Measurements from ENCODE around the gene ZNF573. TPM values are rescaled to one million over a fixed set of nuclear protein-coding genes. Genes with fewer than 3 reads are reported as not detected.
"Not testable (repeated sequence)": the region's sequence is repeated elsewhere in the genome, so short reads cannot be mapped to it uniquely, and the experiment has no call there.

Gene ZNF573
- total RNA-seq, 1 donor from 2014 or later, result 9.7 TPM

- Mint-ChIP-seq H3K9me3 (ENCODE audit: low read depth) (peaks cover 67% of the 10 kb centered on the region), H3K36me3 (ENCODE audit: low read depth) (peaks cover 26% of the 10 kb centered on the region), H3K4me1 (ENCODE audit: low read depth) (no peaks in the 10 kb centered on the region)
Measured at GRCh38 chr19:37803249-37803840, 24.0 kb upstream of the ZNF573 start.

GRCh38 chr19:37790244-37790925, 11.0 kb upstream of the ZNF573 start:
- no peak overlapping the region for H3K27ac Mint-ChIP-seq (ENCODE audit: unreplicated experiment)
- no peak for DNase-seq (ENCODE audit: low spot score)
- TF ChIP-seq CTCF (IDR thresholded peaks at IDR 0.05), result no peak
- no peaks in the 10 kb centered on the region for H3K27me3 Mint-ChIP-seq (ENCODE audit: low read depth)
- peaks cover 62% of the 10 kb centered on the region for H3K9me3 Mint-ChIP-seq (ENCODE audit: low read depth)
- H3K4me3 Mint-ChIP-seq (ENCODE audit: unreplicated experiment), result no peak overlapping the region
- H3K36me3 Mint-ChIP-seq (ENCODE audit: low read depth), result peaks cover 22% of the 10 kb centered on the region
- H3K4me1 Mint-ChIP-seq (ENCODE audit: low read depth), result no peaks in the 10 kb centered on the region

More at GRCh38 chr19:37803249-37803840, 24.0 kb upstream of the ZNF573 start:
- Mint-ChIP-seq H3K27ac (ENCODE audit: unreplicated experiment) (no peak overlapping the region), H3K4me3 (ENCODE audit: unreplicated experiment) (no peak overlapping the region), H3K27me3 (ENCODE audit: low read depth) (no peaks in the 10 kb centered on the region)
- TF ChIP-seq CTCF (IDR thresholded peaks at IDR 0.05), result no peak
- DNase-seq (ENCODE audit: low spot score), result no peak

GRCh38 chr19:37778613-37779126, 716 bp downstream of the ZNF573 start:
- DNase-seq (ENCODE audit: low spot score), result no peak
- peaks cover 29% of the 10 kb centered on the region for H3K9me3 Mint-ChIP-seq (ENCODE audit: low read depth)

GRCh38 chr19:37770985-37771384, 8.4 kb downstream of the ZNF573 start:
- no peak for DNase-seq (ENCODE audit: low spot score)
- Mint-ChIP-seq H3K27me3 (ENCODE audit: low read depth) (no peaks in the 10 kb centered on the region), H3K27ac (ENCODE audit: unreplicated experiment) (no peak overlapping the region), H3K36me3 (ENCODE audit: low read depth) (peaks cover 31% of the 10 kb centered on the region), H3K4me3 (ENCODE audit: unreplicated experiment) (no peak overlapping the region), H3K9me3 (ENCODE audit: low read depth) (peaks cover 17% of the 10 kb centered on the region), H3K4me1 (ENCODE audit: low read depth) (peaks cover 8% of the 10 kb centered on the region)
- TF ChIP-seq CTCF (IDR thresholded peaks at IDR 0.05), result no peak

More at GRCh38 chr19:37778613-37779126, 716 bp downstream of the ZNF573 start:
- TF ChIP-seq CTCF (IDR thresholded peaks at IDR 0.05), result no peak
- H3K27me3 Mint-ChIP-seq (ENCODE audit: low read depth), result no peaks in the 10 kb centered on the region
- H3K27ac Mint-ChIP-seq (ENCODE audit: unreplicated experiment), result peak overlapping the region; percentile 98
- peaks cover 19% of the 10 kb centered on the region for H3K4me1 Mint-ChIP-seq (ENCODE audit: low read depth)
- peaks cover 12% of the 10 kb centered on the region for H3K36me3 Mint-ChIP-seq (ENCODE audit: low read depth)
- peak overlapping the region; percentile 90 for H3K4me3 Mint-ChIP-seq (ENCODE audit: unreplicated experiment)

- no peak for DNase-seq (ENCODE audit: low spot score)
- peaks cover 3% of the 10 kb centered on the region for H3K9me3 Mint-ChIP-seq (ENCODE audit: low read depth)
Measured at GRCh38 chr19:37763488-37763887, 15.9 kb downstream of the ZNF573 start.

GRCh38 chr19:37757683-37758082, 21.7 kb downstream of the ZNF573 start:
- peaks cover 12% of the 10 kb centered on the region for H3K36me3 Mint-ChIP-seq (ENCODE audit: low read depth)
- not testable (repeated sequence) for H3K27ac Mint-ChIP-seq (ENCODE audit: unreplicated experiment); H3K4me1 Mint-ChIP-seq (ENCODE audit: low read depth); DNase-seq (ENCODE audit: low spot score); H3K9me3 Mint-ChIP-seq (ENCODE audit: low read depth); H3K27me3 Mint-ChIP-seq (ENCODE audit: low read depth); H3K4me3 Mint-ChIP-seq (ENCODE audit: unreplicated experiment)

More at GRCh38 chr19:37763488-37763887, 15.9 kb downstream of the ZNF573 start:
- Mint-ChIP-seq H3K4me1 (ENCODE audit: low read depth) (no peaks in the 10 kb centered on the region), H3K27me3 (ENCODE audit: low read depth) (no peaks in the 10 kb centered on the region), H3K4me3 (ENCODE audit: unreplicated experiment) (no peak overlapping the region), H3K27ac (ENCODE audit: unreplicated experiment) (no peak overlapping the region), H3K36me3 (ENCODE audit: low read depth) (peaks cover 18% of the 10 kb centered on the region)
- TF ChIP-seq CTCF (IDR thresholded peaks at IDR 0.05), result no peak
